CMK (cell line): ENCODE data around the gene PPIL3.

Experiments used
- DNase-seq: peaks from one replicate; pipeline ENCODE4 v3.0.0-alpha.2; 2010; ENCODE audit warnings: low read depth

Gene PPIL3

DNA sequence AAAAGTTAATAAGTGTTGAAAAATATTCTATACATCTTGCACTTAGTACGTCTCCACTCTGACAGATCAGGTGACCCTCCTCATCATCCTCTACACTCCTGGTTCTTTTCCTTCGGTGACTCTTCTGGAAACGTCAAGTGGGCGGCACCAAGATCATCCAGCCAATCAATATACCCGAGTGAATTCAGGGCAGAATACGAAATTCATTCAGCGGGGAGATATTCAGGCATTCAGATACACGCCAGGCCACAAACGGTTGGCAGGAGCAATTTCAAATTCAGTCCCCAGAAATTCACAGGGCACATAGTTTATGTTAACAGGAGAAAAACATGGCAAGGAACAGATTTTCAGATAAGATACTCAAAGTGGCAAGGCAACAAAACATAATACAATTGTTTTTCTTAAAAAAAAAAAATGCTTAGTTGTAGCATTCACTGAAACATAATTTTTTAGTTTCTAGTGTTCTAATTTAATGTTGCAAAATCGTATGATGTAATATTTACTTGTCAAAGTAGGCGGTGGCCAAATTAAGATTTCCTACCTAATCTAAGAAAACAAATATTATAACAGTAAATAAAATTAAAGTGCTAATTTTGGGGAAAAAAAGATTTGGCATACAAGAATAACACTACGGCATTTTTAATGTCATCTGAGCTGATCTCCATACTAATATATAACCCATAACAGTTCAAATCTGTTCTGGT, 28.6 kb downstream of the PPIL3 start:
- DNase-seq = no peak

DNA sequence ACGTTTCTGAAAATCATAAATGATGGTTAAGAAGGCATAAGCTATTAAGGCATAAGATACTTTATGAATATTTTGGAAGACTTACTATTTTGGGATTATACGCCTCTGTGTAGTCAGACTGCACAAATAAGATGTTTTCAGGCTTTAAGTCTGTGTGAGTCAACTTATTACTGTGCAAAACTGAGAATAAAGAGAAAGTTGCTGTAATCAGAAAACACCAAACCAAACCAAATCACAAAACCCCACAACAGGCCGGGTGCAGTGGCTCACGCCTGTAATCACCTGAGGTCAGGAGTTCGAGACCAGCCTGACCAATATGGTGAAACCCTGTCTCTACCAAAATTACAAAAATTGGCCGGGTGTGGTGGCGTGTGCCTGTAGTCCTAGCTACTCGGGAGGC, 32.1 kb downstream of the PPIL3 start:
- DNase-seq = no peak

DNA sequence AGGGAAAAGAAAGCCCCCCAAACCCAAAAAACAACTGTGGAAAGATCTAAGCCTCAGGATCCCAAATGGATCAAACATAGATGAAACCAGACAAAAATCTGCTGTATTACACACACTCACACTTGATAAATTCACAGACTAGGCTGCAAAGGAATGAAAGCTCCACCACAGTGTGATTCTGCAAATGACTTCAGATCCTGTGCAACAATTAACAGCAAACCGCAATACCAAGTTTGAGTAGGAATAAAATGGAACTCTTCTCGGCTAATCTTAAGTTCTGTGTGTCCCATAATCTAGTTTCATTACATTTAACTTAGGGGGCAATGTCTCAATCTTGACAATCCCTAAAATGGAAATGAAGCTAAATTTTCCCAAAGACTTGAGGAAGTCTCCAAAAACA, 36.3 kb downstream of the PPIL3 start:
- no peak for DNase-seq

DNA sequence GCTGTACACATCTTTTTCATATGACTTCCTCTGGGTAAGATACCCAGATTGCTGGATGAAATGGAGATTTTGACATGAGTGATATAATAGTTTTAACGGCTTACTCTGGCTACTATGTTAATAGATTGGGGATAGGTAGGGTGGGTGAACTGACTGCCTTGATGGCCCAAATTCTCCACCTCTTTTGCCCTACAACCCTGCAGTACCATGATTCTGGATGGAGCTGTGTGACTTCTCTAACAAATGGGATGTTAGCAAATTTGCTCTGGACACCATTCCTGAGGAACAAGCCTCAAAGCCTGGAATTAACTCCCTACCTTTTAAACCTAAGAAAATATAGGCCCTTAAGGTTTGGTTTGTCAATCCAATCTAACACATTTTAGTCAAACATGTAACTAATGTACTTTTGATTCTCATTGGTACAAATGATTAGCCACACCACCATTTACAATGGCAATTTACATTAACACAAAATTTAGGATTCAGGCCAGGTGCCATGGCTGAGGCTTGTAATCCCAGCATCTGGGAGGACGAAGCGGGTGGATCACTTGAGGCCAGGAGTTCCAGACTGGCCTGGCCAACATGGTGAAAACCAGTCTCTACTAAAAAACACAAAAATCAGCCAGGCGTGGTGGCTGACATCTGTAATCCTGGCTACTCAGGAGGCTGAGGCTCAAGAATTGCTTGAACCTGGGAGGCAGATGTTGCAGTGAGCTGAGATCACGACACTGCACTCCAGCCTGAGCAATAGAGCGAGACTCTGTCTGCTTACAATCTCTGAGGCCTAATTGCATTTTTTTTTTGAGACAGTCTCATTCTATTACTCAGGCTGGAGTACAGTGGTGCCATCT, 37.3 kb downstream of the PPIL3 start:
- DNase-seq = no peak

DNA sequence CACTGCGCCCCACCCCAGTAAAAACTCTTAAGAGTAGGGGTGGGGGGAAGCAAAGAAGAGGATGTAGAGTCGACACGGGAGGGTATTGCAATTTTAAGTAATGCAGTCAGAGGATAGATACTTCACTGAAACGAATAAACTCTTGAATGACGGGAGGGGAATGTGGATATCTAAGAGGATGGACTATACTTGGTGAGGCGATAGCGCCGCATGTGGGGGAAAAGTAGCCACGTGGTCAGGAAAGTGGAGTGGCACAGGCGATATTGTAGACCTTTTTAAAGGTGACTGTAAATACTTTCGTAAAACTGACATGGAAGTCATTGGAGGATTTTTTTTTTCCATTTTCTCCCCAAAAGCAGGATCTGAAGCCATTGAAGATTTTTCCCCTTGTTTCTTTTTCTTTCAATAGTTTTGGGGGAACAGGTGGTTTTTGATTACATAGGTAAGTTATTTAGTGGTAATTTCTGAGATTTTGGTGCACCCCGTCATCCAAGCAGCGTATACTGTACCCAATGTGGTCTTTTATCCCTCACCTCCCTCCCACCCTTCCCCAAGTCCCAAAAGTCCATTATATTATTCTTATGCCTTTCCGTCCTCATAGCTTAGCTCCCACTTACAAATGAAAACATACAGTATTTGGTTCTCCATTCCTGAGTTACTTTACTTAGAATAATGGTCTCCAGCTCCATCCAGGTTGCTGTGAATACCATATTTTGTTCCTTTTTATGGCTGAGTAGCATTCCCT, 38.2 kb downstream of the PPIL3 start:
- DNase-seq = no peak

DNA sequence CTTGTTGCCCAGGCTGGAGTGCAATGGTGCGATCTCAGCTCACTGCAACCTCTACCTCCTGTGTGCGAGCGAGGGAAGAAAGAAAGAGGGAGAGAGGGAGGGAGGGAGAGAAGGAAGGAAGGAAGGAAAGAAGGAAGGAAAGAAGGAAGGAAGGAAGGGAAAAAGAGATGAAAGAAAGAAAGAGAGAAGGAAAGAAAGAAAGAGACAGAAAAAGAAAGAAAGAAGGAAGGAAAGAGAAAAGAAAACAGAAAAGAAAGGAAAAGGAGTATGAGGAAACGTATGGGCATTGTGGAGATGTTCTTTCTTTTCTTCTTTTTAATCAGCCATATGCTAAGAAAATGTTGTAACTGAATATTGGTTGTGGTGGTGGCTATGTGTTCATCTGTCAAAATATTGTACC, 40.9 kb downstream of the PPIL3 start:
- DNase-seq = no peak

DNA sequence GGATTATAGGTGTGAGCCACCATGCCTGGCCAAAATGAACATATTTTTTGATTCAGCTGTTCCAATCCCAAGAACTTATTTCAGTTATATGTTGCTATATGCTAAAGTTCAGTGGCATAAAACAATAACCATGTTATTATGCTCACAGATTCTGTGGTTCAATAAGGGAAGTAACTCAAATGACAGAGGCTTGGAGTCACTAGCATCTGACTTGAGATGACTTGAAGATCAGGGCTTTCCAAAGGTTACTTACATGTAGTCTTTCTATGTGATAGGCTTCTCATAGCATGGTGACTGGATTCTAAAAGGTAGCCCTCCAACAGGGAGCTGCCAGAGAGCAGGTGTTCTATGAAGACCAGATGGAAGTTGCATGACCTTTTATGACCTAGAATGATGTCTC, 41.6 kb downstream of the PPIL3 start:
- DNase-seq = no peak

DNA sequence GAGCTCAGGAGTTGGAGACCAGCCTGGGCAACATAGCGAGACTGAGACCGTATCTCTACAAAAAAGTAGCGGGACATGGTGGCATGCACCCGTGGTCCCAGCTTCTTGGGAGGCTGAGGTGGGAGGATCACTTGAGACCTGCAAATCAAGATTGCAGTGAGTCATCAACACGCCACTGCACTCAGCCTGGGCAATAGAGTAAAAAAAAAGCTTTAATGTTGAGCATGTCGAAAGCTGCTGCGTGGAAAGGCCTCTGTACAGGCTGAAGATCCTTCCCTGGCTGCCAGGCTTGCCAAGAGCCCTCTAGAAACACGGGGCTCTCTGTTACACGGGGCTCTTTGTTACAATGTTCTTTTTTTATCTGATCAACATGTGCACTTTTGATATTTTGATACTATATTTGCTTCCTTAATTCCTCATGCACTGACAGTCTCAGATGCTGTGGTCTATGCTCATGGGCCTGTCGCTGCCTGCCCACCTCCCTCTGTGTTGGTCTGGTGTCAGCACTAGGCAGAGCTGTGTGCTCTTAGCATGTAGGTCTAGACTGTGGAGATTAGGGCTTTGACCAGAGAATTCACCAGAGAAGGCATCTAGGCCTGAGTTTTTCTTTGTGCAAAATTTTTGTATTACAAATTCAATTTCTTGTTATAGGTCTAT, 43.1 kb downstream of the PPIL3 start:
- no peak for DNase-seq

DNA sequence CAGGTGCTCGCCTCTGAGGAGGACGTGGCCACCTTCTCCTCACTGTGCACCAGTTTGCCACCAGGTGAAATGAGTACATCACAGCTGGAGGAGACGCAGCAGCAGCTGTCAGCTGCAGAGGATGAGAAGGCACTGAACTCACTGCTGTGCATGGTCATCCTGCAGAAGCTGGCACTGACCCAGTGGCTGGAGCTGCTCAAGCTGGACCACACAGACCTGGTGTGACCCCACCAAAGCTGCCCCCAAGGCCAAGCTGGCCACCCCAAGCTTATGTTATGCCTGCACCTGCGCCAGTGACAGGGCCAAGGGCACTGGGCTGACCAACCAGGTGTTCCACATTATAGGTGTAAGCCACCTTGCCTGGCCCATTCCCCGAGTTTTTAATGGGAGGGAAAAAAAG, 43.7 kb downstream of the PPIL3 start:
- no peak for DNase-seq

DNA sequence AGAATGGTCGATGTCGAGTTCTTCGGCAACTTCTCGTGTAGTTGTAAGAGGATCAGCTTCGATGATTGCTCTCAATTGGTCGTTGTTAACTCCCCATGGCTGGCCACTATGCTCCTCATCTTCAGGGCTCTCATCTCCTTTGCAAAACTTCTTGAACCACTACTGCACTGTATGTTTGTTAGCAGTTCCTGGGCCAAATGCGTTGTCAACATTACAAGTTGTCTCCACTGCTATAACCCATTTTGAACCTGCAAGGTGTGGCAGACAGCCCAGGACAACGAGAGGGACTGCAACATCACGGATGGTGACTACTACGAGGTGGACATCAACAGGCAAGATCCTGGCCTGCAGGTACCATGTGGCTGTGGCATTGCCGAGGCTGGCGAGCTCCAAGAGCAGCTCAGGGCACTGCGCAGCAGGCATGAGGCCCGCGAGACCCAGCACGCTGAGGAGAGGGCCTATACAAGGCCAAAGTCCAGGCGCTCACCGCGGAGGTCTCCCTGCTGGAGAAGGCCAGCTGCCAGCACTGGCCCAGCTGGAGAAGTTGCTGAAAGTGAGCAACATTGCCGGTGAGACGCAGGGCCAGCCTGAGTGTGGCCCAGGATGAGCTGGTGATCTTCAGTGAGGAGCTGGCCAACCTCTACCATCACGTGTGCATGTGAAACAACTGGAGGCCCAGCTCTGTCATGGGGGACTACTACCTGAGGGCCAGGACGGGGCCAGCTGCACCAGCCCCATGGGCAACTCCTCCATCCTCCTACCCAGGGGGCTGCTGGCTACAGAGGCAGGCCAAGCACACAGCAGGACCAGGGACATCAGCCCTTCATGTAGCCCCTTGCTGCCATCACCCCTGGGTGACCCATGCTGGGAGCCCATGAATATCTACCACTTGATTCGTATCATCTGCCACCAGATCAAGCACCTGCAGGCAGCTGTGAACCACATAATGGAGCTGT, 44.6 kb downstream of the PPIL3 start:
- no peak for DNase-seq

DNA sequence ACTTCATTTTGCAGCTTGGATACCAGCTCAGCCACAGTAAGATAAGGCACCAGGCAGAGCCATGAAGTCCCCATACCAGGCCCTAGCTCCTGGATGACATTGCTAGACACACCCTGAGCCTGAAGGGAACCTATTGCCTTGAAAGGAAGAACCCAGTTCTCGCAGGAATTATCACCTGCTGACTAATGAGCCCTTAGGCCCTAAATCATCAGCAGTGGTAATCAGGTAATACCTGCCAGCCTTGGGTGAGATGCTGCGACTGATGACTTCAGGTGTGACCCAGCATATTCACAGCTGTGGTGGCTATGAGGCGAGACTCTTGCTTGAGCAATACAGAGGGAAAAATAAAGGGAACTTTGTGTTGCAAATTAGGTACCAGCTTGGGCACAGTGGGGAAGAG, 49.4 kb downstream of the PPIL3 start:
- DNase-seq = no peak

DNA sequence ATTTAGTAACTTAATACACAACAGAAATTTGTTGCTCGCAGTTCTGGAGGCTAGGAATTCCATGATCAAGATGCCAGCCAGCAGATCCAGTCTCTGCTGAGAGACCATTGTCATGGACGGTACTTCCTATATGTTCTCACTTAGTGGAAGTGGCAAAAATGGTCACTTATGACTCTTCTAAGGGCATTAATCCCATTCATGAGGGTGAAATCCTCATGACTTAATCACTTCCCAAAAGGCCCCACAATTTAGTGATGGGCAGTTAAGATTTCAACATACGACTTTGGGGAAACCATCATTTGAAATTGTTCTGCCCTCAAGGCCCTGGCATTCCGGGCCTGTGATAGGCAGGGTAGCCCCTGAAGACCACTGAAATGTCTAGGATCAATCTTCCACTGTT, 54.2 kb downstream of the PPIL3 start:
- no peak for DNase-seq

DNA sequence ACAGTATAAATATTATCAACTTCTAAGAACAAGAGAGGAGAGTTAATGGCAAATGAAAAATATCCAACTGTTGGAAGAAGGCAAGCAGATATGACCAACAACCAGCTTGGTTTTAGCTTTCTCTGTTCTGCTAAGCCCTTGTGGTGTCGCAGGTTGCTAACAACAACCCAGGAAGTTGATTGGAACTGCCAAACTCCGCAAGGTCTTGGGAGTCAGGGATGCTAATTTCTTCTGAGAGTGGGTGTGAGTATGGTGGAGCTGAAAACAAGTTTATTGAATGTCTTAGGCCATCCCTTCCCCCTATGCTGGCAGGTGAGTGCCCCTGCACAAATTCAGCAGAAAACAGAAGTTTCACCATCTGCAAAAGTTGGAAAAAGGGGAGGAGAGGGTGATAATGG, 59.6 kb downstream of the PPIL3 start:
- DNase-seq = no peak

DNA sequence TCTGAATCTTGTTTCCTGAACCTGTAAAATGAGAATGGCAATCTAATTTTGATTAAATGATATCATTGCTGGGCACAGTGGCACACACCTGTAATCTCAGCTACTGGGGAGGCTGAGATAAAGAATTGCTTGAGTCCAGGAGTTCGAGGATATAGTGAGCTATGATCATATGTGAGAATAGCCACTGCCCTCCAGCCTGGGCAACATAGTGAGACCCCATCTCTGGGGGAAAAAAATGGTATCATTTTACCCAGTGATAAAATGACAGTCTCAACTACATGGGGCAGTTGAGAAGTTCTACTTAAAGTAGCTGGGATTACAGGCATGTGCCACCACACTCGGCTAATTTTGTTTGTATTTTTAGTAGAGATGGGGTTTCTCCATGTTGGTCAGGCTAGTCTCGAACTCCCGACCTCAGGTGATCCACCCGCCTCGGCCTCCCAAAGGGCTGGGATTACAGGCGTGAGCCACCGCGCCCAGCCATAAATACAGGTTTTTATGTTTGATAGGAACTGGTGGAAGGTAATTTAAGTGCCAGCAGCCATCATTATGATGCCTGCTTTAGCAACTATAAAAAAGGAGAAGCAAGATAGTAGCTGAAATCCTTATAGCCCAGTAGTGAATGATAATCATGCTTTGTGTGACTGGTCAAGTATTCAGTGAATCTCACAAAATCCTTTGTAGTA, 60.2 kb downstream of the PPIL3 start:
- no peak for DNase-seq

DNA sequence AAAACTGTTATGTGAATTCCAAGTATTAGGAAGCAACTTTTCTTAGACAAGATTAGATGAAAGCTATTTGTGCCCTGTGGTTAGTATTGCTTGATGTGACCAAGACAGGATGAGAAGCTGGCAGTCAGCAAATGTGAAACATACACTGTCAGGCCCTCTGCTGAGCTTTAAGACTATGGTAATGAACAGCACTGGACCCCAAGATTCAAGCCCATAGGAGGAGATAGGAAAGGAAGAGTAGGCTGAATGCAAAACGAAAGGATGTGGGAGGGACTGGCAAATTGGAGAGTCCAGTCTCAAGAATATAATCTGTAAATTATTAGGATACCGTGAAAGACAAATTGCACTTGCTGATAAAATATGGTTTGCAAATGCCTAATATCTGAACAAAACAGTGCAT, 60.8 kb downstream of the PPIL3 start:
- no peak for DNase-seq

DNA sequence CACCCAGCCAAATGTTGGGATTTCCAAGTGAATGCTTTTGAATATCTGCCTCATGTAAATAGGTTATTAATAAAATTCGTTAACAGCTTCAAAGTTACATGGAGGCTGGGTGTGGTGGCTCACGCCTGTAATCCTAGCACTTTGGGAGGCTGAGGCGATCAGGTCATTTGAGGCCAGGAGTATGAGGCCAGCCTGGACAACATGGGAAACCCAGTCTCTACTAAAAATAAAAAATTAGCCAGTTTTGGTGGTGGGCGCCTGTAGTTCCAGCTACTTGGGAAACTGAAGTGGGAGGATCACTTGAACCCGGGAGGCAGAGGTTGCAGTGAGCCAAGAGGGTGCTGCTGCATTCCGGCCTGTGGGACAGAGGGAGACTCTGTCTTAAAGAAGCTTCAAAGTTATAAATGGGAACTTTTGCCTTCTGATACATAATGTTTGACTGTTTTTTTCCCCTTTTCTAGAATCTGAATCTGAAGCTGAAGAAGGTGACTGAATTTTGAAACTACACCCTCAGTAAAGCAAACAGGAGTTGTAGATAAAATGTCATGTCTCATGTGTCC, 67.1 kb downstream of the PPIL3 start:
- no peak for DNase-seq
